ENCODE results near the gene NUDC.
"Not testable (repeated sequence)": the region's sequence is repeated elsewhere in the genome, so short reads cannot be mapped to it uniquely, and the experiment has no call there.

Gene NUDC

GRCh38 chr1:26912147-26912490 lies 9.4 kb upstream of the NUDC start:
- DNase-seq, result no peak

DNA sequence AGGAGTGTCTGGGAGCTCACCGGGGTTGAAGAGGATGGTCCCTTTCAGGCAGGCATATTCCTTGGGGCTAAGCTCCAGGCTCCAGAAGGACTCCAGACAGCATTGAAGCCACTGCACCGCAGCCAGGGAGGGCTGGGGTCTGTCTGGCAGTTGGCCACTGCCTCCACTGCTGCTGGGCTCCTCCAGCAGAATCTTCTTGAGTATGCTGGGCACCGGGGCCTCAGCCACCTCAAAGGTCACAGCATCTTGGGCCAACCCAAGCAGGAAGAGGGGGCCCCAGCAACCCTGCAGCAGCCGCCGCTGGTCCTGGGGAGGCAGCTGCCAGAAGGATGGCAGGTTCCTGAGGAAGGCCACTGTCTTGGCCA lies 8.2 kb upstream of the NUDC start:
- DNase-seq, result no peak

DNA sequence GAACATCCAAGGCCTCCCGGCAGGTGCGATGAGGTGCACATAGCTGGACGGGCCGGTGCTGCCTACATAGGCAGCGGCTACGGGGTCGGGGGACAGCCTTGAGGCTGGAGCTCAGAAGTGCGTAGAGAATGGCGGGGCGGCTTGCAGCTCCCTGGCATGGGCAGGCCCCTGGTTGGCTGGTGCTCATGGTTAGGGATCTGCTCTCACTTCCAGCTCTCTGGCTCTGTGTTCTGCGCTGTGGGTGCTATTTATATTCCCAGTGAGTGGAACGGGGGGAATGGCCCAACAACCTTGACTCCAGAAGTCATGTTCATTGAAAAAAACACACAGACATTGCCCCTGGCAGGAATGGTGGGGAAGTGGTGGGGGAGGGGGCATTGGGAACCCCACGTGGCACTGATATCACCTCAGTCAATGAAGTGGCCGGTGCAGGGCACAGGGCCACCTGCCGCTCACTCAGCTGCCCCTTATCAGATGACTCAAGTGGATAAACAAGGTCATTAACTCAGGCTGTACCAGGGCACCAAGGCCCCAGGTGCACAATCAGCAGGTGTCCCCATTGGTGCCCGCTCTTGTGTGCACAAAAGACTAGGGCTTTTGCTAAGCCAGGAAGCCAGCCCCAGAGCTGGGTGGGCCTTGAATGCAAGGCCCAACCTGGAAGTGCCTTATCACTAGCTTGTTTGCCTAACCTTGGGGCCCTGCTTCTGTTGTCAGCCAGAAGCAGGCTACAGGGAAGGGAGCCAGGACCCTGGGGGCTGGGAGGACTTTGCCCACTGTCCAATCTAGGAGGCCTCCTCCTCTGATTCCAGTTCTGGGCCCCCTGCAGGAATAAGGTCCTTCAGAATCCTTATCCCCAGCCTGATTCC lies 7.6 kb upstream of the NUDC start, which contains the start of gene NR0B2:
Gene NR0B2, minus strand, starts transcription at position 222 of the 866 bp plus-strand sequence. Its CDS starts 35 bp downstream, at position 187.
- peak; percentile 99 for DNase-seq

DNA sequence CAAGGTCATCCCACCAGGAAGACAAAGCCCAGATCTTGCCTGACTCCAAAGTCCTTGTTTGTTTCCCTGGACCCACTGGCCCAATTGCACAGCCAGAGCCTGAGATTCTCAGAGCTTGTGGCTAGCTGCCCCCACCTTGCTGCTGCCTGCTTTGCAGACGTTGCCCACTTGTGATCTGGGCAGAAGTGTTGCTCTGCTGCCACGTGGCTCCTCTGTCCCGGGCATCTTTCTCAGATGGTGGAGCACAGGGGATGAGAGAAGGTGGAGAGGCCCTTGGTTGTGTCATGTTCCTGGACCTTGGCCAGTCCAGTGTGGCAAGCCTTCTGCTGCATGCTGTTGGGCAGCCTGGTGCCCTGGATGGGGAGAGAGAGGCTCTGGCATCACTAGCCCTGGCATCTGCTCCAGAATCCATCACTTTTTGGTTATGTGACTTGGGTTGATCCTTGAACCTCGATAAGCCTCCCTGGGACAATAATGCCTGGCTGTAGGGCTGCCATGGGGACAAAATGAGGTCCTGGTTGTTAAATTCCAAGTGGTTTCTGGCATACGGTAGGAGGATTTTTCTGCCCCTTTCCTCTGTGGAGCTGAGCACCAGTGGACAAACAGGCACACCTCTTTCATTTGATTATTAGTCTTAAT lies 6.2 kb upstream of the NUDC start:
- peak; percentile 33 for DNase-seq

DNA sequence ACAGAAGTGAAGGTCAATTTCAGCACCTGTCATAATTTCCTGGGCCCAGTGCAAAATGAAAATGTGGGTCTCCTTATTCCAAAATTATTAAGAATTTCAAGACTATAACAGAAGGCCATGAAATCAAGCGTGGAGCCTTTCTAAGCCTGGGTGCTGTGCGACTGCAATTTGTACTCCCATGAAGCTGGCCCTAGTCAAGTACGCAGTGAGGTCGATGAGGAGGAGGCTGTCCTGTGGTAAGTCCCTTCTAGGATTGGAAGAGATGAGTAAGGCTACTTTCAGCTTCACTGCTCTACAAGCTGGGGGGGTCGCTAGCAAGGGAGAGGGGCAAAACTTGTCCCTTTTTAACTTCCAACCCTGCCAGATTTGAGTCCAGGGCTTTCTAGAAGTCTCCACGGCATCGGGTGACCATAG lies 410 bp upstream of the NUDC start:
- DNase-seq, result no peak

GRCh38 chr1:26922431-26922729 lies 837 bp downstream of the NUDC start:
- no peak for DNase-seq

GRCh38 chr1:26922901-26923300 lies 1.4 kb downstream of the NUDC start:
- DNase-seq, result no peak

GRCh38 chr1:26923711-26924110 lies 2.2 kb downstream of the NUDC start:
- no peak for DNase-seq

GRCh38 chr1:26932531-26932930 lies 11.0 kb downstream of the NUDC start:
- DNase-seq, result no peak

DNA sequence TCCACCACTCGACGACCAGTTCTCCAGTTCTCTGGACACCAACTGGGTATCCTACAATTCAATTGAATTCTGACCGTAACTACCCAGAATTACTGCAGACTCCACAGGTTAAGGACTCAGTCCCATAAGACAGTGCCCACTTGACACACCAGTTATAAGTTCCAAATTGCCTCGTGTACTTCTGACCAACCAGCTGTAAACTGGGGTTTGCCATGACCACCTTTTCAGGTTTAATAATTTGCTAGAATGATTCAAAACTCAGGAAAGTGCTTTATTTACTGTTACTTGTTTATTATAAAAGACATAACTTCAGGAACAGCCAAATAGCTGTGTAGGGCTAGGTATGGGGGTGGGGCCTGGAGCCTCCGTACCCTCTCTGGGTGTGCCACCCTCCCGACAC lies 15.3 kb downstream of the NUDC start:
- no peak for DNase-seq

DNA sequence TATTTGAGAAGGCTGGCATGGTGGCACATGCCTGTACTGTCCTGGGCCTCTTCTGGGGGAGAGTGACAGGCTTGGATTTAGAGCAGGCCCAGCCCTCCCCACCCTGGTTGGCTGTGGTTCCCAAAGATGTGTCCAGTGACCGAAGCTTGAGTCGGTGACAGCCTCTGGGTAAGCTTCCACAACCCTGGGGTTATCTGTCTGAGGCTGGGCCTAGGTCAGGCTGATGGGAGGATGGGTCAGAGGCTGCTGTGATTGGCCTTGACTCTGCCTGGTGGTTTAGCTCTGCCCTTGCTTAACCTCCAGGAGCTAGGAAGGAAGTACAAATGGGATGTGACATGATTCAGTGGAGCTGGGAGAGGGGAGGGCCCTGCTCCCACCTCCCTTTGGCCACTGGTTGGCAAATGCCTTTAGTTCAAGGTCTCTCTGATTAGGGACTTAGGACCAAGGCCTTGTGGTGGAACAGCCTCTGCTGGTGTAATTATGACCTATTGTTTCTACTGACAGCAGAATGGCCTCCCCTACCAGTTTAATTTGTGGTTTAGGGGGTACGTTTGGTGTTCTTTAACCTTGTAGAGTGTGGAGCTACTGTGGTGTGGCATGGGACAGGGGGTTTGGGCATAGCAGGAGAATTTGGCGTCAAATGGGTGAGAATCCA lies 16.6 kb downstream of the NUDC start:
- no peak for DNase-seq

GRCh38 chr1:26938659-26939025 lies 17.1 kb downstream of the NUDC start:
- no peak for DNase-seq

- DNase-seq, result no peak
Measured at GRCh38 chr1:26941311-26941710, 19.8 kb downstream of the NUDC start.

DNA sequence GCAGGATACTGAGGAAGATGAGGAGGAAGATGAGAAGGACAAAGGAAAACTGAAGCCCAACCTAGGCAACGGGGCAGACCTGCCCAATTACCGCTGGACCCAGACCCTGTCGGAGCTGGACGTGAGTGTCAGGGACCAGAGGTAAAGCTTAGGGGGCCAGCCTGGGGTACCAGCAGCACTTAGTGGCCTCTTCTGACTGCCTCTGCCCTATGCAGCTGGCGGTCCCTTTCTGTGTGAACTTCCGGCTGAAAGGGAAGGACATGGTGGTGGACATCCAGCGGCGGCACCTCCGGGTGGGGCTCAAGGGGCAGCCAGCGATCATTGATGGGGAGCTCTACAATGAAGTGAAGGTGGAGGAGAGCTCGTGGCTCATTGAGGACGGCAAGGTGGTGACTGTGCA lies 21.1 kb downstream of the NUDC start:
- DNase-seq, result no peak

DNA sequence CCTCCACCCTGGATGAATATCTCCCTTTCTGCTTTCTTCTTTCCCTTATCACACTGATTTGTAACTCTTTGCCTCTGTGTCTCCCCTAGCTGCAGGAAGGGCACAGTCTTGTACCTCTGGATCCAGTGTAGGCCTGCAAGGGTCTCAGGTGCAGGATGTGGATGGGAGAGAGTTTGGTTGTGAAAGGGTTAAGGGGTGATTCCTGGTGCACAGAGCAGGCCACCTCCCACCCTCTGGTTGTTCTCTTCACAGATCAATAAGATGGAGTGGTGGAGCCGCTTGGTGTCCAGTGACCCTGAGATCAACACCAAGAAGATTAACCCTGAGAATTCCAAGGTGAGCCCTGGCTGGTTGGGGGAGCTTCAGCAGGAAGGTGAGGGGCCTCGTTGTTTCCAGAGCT lies 23.6 kb downstream of the NUDC start:
- no peak for DNase-seq

GRCh38 chr1:26945728-26946127 lies 24.2 kb downstream of the NUDC start:
- DNase-seq, result no peak

DNA sequence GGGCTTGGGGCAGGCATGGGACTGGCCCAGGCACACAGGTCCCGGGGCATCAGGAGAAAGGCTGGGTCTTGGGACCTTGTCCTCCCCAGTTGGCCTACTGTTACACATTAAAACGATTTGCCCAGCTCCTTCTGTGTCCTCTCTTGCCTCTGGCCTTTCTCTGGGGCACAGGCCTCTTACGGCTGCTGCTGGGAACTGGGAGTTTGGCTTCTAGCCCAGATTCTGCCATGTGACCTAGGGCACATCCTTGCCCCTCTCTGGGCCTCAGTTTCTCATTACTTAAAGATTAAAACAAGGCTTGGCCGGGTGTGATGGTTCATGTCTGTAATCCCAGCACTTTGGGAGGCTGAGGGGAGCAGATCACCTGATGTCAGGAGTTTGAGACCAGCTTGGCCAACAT lies 24.7 kb downstream of the NUDC start:
- DNase-seq, result no peak

DNA sequence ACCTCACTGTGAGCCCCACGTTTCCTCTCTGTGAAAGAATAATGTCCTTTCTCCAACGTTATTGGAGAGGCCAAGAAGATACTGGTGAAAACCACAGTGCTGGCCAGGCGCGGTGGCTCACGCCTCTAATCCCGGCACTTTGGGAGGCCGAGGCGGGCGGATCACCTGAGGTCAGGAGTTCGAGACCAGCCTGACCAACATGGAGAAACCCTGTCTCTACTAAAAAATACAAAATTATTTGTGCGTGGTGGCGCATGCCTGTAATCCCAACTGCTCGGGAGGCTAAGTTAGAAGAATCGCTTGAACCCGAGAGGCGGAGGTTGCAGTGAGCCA lies 27.1 kb downstream of the NUDC start:
- DNase-seq, result not testable (repeated sequence)

- no peak for DNase-seq
Measured at GRCh38 chr1:26949266-26949925, 27.9 kb downstream of the NUDC start.

- DNase-seq, result no peak
Measured at GRCh38 chr1:26949926-26950319, 28.4 kb downstream of the NUDC start.

DNA sequence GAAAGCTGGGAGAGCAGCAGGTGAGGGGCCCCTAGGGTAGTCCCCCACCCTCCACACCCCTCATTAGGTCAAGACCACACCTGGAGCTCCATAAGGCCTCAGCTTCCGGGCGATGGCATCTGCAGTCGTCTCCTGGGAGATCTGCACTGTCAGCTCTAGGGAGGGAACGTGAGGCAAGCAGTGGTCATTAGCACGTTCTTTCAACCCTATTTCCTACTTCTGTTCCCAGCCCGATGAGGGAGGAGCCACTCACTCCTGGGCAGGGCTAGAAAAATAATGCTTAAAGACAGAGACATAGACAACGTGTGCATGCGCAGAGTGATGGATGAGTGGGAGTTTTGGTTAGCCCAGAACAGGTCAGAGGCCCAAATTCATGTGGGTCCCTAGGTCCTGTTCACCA lies 29.1 kb downstream of the NUDC start:
- DNase-seq, result no peak

GRCh38 chr1:26951216-26951615 lies 29.7 kb downstream of the NUDC start:
- DNase-seq, result no peak

DNA sequence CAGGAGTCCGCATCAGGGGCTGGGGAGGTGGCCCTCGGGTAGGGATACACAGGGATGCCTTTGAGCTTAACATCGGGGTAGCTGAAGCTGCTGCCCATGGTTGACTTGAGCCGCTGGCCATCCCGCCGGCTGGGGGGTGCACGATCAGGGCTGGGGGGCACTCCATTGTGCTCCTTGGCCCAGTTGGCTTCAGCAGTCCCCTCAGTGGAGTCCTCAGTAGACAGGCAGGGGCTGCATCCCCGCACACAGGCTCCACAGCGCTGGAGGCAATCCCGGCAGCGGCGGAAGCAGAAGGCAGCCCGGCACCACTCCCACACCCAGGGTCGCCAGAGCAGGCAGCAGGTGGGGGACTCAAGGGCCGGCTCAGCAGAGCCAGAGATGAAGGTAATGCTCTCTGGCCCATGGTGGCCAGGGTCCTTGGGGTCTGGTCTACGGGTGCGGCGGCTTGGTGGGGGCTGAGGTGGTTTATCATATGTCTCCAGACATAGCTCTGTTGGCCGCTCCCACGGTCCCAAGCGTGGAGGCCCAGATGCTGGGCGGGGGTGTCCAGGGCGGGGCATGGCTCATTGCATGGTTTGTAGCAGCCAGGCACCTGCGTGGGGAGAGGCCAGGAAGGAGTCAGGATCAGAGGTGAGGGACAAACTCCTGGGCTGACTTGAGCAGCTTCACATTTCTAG lies 30.4 kb downstream of the NUDC start:
- DNase-seq, result no peak
